GM21786 (cell line): ENCODE data around the gene PHACTR1.
"Not testable (repeated sequence)": the region's sequence is repeated elsewhere in the genome, so short reads cannot be mapped to it uniquely, and the experiment has no call there.

Source experiments
- ATAC-seq: cut with Tn5 transposase; IDR thresholded peaks from one replicate; pipeline ENCODE4 v1.9.1; 2021; ENCODE audit not compliant: unreplicated experiment

Gene PHACTR1

GRCh38 chr6:12716298-12716916 lies at the start of gene PHACTR1:
TSS of gene PHACTR1 (plus strand) at chr6:12716767.
- ATAC-seq = no peak

DNA sequence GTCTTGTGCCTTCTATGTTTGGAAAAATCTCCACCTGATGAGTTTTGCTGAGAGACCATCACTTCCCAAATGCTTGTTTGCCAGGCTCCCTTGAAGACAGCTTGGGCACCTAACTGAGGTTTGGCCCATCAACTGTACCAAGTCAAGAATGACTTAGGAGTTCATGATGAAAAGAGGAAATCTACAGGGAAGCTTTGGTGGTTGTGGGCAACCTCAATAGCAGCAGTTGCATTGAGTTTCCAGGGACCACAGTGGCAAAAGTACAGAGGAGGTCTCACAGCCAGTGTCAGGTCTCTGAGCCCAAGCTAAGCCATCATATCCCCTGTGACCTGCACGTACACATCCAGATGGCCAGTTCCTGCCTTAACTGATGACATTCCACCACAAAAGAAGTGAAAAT lies 49.7 kb upstream of the PHACTR1 start:
- no peak for ATAC-seq

DNA sequence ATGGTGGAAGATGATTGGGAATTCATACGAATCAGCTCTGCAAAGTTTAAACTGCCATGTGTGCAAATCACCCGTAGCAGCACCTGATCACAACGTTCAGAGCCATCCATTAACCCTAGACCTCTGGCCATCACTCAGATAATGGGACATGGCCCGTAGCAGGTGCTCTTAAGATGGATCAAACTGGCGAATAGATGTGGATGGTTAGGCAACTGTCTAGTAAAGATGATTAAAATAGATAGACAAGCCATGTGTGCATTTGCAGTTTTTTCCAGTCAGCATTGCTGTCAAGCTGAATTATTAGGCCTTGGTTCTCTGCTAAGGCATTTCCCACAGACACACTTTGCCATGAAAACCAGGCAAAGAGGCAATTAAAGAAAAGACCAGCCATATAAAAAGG lies 40.6 kb upstream of the PHACTR1 start:
- no peak for ATAC-seq

- ATAC-seq = no peak
Observed at GRCh38 chr6:12679341-12679740, 37.2 kb upstream of the PHACTR1 start.

DNA sequence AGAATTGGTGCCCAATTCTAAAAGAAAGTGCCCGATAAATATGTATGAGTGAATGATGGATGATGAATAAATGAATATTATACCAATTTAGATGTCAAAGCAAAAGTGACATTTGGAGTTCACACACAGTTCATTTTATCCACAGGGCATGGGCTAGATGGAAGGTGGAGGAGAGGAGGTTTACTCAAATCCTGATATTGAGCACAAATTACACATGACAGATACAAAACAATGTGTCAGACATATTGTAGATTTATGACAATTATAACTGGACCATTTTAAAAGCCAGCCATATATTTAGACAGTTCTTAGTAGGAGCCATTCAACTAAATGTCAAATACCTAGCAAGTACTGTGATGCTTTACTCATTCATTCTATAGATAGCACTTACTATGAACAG lies 23.4 kb upstream of the PHACTR1 start:
- ATAC-seq = no peak

DNA sequence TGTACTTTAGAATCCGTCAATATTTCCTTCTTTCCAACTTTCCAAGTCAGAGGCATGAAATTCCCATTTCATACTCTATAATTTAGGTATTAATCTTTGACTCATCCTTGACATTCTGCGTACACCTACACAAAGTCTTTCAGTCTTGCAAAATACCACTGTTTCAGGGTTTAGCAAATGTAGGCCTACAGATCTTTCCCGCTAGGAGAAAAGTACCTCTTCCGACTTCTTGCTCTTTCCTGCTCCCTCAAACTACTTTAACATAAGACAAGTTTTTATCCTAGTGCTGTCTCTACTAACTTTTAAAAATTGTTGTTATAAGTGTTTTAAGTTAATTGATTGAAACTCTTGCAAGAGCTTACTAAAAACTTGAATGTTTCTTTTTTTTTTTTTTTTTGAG lies 18.3 kb upstream of the PHACTR1 start:
- ATAC-seq = no peak

DNA sequence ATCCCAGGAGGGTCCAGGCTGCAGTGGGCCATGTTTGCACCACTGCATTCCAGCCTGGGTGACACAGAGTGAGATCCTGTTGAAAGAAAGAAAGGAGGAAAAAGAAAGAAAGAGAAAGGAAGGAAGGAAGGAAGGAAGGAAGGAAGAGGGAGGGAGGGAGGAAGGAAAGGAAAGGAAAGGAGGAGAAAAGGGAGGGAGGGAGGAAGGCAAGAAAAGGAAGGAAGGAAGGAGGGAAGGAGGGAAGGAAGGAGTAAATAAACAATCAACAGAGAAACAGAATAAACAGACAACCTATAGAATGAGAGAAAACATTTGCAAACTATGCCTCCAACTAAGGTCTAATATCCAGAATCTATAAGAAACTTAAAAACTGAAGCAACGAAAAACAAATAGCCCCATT lies 11.6 kb upstream of the PHACTR1 start:
- no peak for ATAC-seq

DNA sequence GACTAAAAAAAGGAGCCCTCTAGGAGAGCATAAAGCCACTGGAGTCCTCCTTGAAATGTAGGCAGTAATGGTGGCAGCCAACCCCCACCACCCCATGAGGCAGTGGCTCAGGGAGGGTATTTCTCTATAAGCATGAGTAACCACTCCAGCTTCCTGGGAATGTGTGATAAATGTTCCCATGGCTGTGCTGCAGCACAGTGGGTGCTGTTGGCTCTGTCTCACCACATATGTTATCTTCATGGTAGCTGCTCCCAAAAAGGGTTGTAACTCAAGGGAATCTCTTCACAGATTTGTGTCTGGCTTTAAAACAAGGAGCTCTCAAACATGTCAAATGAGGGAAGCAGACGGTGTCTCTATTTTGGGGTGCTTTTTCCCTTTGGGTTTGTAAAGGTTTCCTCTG lies 7.5 kb upstream of the PHACTR1 start:
- no peak for ATAC-seq

DNA sequence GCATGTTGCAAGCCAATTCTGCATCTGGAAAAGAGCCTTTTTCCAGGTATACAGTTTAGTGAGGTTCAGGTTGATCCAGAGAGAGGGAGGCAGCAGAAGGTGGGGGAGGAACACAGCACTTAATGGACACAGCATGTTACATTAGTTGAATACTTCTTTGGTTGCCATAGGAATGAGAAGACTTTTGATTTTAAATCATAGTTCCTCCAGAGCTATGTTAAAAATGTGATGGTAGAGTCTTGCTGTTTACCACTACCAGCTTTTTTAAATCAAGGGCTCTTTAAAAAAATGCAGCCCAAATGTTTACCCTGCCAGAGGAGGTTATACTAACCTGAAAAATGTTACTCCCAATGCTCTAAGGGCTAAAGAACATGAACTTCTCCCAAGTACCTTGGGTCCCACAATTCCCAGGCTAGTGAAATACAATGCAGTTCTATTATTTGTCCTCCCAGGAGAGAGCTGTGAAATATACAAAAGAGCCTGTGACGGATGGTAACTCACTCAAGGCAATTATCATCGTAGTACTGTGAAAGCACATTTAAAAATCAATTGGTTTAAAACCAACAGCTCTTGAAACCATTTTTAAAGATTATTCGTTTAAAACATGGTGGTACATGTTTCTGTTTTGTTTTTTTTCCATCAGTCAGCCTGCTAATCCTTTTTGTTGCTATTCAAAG lies 6.9 kb upstream of the PHACTR1 start:
- ATAC-seq = no peak

GRCh38 chr6:12710921-12711320 lies 5.6 kb upstream of the PHACTR1 start:
- no peak for ATAC-seq

DNA sequence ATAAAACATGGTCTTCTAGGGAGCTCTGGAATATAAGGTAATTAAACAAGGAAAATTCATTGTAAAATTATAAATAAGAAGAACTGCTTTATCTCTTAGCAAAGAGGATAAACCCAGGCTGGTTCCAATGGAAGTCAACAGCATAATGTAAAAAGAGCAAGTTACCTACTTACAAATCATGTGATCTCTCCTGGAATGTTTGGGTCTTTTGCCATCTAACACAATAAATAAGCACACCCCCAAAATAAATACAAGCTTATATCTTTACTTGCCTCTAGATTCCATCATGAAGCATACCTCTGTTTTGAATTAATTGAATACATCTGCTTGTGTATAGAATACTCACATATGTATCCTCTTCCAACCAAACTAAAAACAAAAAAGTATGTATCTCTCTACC lies 2.5 kb upstream of the PHACTR1 start:
- no peak for ATAC-seq

GRCh38 chr6:12715437-12715836 lies 1.1 kb upstream of the PHACTR1 start:
- no peak for ATAC-seq

DNA sequence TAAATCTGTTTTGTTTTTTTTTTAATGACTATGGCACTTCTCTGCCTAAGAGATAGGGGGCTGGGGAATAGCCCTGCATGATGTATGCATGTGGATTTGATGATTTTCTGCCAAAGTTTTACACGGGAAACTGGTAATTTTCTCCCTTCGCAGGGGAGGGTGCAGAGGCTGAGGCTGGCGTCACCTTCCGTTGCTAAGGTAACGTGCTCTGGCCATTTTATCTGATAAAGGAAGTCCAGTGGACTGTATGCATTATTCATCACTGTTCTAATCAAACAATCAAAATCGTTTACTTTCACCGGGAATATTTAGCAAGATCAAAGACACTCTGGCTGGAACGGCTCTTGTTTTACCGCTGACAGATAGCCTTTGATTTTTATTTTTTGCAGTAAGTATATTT lies 789 bp downstream of the PHACTR1 start:
- no peak for ATAC-seq

- ATAC-seq = no peak
Observed at GRCh38 chr6:12718015-12718414, 1.4 kb downstream of the PHACTR1 start.

- no peak for ATAC-seq
Observed at GRCh38 chr6:12719017-12719416, 2.5 kb downstream of the PHACTR1 start.

DNA sequence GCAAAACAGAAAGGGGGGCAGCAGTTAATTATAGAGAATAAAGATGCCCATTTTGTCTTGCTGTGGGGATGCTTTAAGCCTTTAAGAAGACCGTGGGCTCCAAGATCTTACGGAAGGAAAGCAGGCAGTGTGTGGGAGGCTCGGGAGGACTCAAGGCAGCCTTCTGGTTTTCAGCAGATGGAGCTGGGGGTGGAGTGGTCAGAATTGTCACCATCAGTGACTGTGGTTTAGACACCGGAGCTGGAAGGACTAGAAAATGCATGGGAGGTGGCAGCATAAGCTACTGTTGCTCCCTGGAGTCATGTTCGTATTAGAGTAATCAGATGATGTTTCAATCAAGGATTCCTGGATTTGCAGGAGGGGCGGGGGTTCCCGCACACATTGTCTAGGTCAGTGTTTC lies 3.7 kb downstream of the PHACTR1 start:
- no peak for ATAC-seq

- ATAC-seq = no peak
Observed at GRCh38 chr6:12725263-12725662, 8.7 kb downstream of the PHACTR1 start.

GRCh38 chr6:12729467-12729866 lies 12.9 kb downstream of the PHACTR1 start:
- ATAC-seq = no peak

DNA sequence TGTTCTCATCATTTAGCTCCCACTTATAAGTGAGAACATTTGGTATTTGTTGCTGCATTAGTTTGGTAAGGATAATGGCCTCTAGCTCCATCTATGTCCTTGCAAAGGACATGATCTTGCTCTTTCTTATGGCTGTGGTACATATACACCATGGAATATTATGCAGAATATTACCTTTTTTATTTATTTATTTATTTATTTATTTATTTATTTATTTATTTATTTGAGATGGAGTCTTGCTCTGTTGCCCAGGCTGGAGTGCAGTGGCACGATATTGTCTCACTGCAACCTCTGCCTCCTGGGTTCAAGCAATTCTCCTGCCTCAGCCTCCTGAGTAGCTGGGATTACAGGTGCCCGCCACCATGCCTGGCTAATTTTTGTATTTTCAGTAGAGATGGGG lies 14.2 kb downstream of the PHACTR1 start:
- not testable (repeated sequence) for ATAC-seq

GRCh38 chr6:12733876-12734275 lies 17.3 kb downstream of the PHACTR1 start:
- ATAC-seq = no peak

DNA sequence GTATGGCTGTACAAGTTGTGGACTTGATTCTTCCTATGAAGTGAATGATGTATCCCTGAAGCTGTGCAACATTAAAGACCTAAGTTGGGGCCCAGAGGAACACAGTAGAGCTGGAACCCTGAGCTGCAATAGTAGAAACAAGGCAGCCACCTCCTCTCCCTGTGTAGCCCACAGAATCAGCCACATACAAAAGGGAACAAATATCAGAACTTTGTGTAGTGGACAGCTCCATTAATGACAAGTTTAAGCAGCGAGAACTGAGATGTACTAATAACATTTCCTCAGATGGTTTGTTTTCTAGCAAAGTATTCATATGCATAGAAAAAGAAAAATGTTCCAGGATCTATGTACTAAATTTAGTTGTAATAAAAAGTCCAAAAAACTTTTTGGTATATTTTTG lies 19.2 kb downstream of the PHACTR1 start:
- no peak for ATAC-seq

- no peak for ATAC-seq
Observed at GRCh38 chr6:12748411-12748810, 31.8 kb downstream of the PHACTR1 start.
